ENCODE measurements around the gene XKR7. TPM values are rescaled to one million over a fixed set of nuclear protein-coding genes. Genes with fewer than 3 reads are reported as not detected.

The XKR7 gene
- total and polyA plus RNA-seq, 2 donors (not counting 3 experiments of a cell fraction or from before 2014, with no cell fraction given), result 0.04 TPM; not detected in 1

GRCh38 chr20:31923388-31924331, 44.3 kb upstream of the XKR7 start:
- dilution Hi-C loops (cut with MboI; ENCODE audit: extremely low pct_ligation_motif_present, low sequenced_read_pairs), result no loop called here
- Histone ChIP-seq H3K4me2 (ENCODE audit: insufficient read depth, low read length) (no peak overlapping the region), H3K9me3 (replicated peaks; ENCODE audit: control insufficient read depth, insufficient read depth, low read length) (no peaks in the 10 kb centered on the region), H3K9me1 (replicated peaks; ENCODE audit: control insufficient read depth, extremely low read depth, insufficient read depth, low read length) (no peaks in the 10 kb centered on the region), H3K27me3 (ENCODE audit: control insufficient read depth in 2 of 2, insufficient read depth in 2 of 2, low read length in 2 of 2) (peaks cover 2 to 5% of the 10 kb centered on the region in 2 experiments), H3K79me2 (ENCODE audit: control insufficient read depth, insufficient read depth, low read length) (no peaks in the 10 kb centered on the region), H3K9ac (replicated peaks; ENCODE audit: extremely low read depth, insufficient read depth, low read length) (no peak overlapping the region), H3K36me3 (ENCODE audit: control insufficient read depth in 2 of 2, extremely low read depth in 1 of 2, insufficient read depth in 2 of 2, low read length in 2 of 2) (no peaks in the 10 kb centered on the region), H2AFZ (ENCODE audit: low read depth, low read length) (no peak overlapping the region), H3K27ac (ENCODE audit: insufficient read depth, low read depth, low read length) (no peak overlapping the region), H3K4me3 (replicated peaks in 1 of 3; ENCODE audit: insufficient read depth in 1 of 3, low read depth in 1 of 3, low read length in 3 of 3) (no peak overlapping the region), H4K20me1 (replicated peaks; ENCODE audit: control insufficient read depth, extremely low read depth, insufficient read depth, low read length) (no peaks in the 10 kb centered on the region), H3K4me1 (ENCODE audit: control insufficient read depth, extremely low read depth, insufficient read depth, low read length) (no peaks in the 10 kb centered on the region)
- no peak for DNase-seq (ENCODE audit: low read depth, low spot score)
- CTCF ChIA-PET, result interaction anchor here (1.2 to 1.6 kb wide), 2 partner anchors 8 to 9 kb away, joined by 5 read pairs; no protein-coding TSS in a partner anchor
- intact Hi-C loops (cut with micrococcal nuclease), result no loop called here
- TF ChIP-seq POLR2A (IDR thresholded peaks at IDR 0.05; ENCODE audit: low read depth, low read length) (no peak), MYC (IDR thresholded peaks at IDR 0.05; ENCODE audit: low read depth, low read length) (no peak), EZH2 (IDR thresholded peaks at IDR 0.05; ENCODE audit: borderline replicate concordance, low read depth, low read length, severe bottlenecking) (no peak), CTCF (IDR thresholded peaks at IDR 0.05; ENCODE audit: extremely low read depth in 1 of 2, insufficient read depth in 1 of 2, low read depth in 1 of 2, low read length in 2 of 2) (no peak), MAX (IDR thresholded peaks at IDR 0.05; ENCODE audit: insufficient read depth, insufficient read length) (no peak), GATA2 (IDR thresholded peaks at IDR 0.05; ENCODE audit: insufficient read depth, insufficient read length, low read depth, low read length) (no peak), POLR2AphosphoS5 (IDR thresholded peaks at IDR 0.05; ENCODE audit: insufficient read depth, low read depth, low read length) (no peak), FOS (IDR thresholded peaks at IDR 0.05; ENCODE audit: borderline replicate concordance, insufficient read depth, low read length) (no peak), JUN (IDR thresholded peaks at IDR 0.05; ENCODE audit: borderline replicate concordance, insufficient read depth, insufficient read length, low read depth) (no peak)
- BruUV-seq (replicated peaks), result no TSS peak
- POLR2A ChIA-PET, result no interaction called here
- FAIRE-seq, result no peak
